ENCODE measurements around the gene SH3RF2.
"Not testable (repeated sequence)": the region's sequence is repeated elsewhere in the genome, so short reads cannot be mapped to it uniquely, and the experiment has no call there.

The SH3RF2 gene

GRCh38 chr5:145951071-145951470 is 14.7 kb downstream of the SH3RF2 start:
- no peak for DNase-seq

DNA sequence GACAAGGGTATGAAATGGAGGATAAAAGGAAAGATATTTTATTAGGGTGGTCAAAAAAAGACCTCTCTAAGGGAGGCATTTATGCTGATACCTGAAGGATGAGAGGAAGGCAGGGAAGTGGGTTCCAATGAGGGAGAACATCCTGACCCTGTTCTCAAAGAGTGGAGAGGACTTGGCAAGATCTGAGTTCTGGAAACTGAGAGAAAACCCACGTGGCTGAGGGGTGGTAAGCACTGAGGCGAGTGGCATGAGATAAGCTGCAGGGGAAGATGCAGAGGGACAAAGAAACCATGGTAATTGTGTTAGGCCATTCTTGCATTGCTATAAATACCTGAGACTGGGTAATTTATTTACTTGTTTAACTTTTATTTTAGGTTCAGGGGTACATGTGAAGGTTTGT is 16.8 kb downstream of the SH3RF2 start:
- no peak for DNase-seq

DNA sequence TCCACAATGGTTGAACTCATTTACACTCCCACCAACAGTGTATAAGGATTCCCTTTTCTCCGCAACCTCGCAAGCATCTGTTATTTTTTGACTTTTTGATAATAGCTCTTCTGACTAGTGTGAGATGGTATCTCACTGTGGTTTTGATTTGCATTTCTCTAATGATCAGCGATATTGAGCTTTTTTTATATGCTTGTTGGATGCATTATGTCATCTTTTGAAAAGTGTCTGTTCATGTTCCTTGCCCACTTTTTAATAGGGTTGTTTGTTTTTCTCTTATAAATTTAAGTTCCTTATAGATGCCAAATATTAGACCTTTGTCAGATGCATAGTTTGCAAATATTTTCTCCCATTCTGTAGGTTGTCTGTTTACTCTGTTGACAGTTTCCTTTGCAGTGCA is 17.8 kb downstream of the SH3RF2 start:
- not testable (repeated sequence) for DNase-seq

- no peak for DNase-seq
These were observed 21.0 kb downstream of the SH3RF2 start for GRCh38 chr5:145957388-145957787.

DNA sequence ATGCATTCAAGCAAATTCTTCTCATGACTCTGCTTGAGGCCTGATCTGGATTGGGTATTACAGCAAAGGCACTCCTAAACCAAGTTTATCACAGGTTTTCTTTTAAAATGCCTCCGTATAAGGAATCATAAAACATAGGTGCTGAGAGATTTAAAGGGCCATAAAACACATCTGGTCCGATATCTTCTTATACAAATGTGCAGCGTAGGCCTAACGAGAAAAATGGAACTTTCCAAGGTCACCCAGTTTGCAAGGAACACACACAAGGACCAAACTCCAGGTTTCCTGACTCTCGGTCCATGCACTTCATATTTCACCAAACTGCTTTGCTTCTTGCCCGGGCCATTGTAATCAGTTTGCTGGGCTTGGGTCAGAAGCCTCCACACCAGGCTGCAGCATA is 22.1 kb downstream of the SH3RF2 start:
- DNase-seq = no peak

GRCh38 chr5:145960166-145960565 is 23.8 kb downstream of the SH3RF2 start:
- DNase-seq = no peak

DNA sequence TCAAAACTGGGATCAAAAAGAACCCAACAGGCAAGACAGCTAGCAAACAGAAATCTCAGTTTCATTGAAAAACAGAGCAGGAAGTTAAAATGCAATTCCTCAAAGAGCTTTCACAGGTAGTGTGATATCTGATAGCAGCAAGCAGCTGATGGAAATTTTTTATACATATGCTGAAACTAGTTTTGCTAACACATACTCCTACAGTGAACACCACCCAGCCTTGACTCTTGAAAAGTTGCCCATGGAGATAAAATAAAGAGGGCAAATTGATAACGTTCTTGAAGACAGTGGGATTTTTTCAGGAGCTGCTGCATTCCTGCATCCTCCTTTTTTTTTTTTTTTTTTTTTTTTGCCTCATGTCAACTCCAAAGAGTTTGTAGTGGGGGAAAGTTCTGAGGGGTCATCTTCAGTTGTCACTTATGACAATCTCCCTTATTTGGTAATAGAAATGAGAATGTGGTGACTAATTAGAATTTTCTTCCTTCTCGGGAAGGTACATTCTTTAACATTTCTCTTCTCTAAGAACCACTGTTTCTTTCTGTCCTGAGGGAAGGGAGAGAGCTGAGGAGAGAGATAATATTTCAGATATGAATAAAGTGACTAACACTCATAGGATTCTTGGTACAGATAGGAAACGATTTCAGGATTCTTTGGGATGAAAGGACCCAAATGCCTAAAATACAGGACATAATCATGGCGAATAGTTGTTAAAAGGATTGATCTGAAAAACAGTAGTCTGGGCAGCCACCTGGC is 24.6 kb downstream of the SH3RF2 start:
- no peak for DNase-seq

GRCh38 chr5:145962001-145962400 is 25.6 kb downstream of the SH3RF2 start:
- no peak for DNase-seq

- not testable (repeated sequence) for DNase-seq
These were observed 27.6 kb downstream of the SH3RF2 start for GRCh38 chr5:145964008-145964407.

- DNase-seq = no peak
These were observed 29.4 kb downstream of the SH3RF2 start for GRCh38 chr5:145965804-145966203.

GRCh38 chr5:145967296-145967695 is 30.9 kb downstream of the SH3RF2 start:
- DNase-seq = no peak

DNA sequence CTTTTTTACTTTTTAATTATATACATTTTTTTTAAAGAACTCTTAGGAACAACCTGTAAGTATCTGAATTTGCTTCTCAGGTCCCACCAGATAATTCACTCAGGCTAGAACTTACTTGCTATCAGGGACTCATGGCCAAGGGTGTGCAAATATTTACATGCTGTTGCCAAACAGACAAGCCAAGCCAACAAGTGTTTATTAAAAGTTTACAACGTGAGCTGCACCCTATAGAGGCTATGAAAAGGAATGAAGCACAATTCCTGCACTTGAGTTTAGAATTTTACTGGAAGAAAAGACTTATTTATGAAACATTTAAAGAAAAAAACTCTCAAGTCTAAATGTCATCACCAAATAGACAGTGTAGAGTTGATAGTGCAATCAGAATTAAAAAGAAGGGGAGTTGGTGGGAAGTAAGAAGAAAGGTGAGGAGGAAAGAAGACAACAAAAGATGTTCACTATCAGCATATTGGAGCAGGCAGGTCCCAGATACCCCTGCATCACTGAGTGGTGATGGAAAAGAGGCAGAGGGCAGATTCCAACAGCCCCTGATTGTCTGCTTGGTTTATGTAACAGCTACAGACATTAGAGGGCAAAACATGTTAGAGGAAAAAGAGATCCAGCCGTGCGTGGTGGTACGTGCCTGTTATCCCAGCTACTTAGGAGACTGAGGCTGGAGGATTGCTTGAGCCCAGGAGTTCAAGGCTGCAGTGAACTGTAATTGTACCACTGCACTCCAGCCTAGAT is 32.8 kb downstream of the SH3RF2 start:
- DNase-seq = no peak

DNA sequence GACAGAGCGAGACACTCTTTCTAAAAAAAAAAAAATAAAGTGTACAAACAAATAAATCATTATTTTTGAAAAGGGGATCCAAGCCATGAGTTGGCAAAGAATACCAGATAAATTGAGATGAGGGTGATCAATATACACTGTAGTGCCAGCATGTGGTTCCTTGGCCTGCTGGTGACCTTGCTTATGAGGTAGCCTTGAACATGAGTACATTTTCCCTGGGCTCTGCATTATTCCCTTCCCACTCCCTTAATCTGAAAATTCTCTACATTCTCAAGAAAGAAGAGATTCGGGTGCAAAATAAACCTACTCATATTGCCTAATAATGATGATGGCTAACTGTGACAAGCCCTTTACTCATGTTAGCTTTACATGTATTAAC is 33.3 kb downstream of the SH3RF2 start:
- no peak for DNase-seq

GRCh38 chr5:145971108-145971507 is 34.7 kb downstream of the SH3RF2 start:
- DNase-seq = no peak

- no peak for DNase-seq
These were observed 35.3 kb downstream of the SH3RF2 start for GRCh38 chr5:145971701-145972100.

GRCh38 chr5:145975001-145975360 is 38.6 kb downstream of the SH3RF2 start:
- no peak for DNase-seq

DNA sequence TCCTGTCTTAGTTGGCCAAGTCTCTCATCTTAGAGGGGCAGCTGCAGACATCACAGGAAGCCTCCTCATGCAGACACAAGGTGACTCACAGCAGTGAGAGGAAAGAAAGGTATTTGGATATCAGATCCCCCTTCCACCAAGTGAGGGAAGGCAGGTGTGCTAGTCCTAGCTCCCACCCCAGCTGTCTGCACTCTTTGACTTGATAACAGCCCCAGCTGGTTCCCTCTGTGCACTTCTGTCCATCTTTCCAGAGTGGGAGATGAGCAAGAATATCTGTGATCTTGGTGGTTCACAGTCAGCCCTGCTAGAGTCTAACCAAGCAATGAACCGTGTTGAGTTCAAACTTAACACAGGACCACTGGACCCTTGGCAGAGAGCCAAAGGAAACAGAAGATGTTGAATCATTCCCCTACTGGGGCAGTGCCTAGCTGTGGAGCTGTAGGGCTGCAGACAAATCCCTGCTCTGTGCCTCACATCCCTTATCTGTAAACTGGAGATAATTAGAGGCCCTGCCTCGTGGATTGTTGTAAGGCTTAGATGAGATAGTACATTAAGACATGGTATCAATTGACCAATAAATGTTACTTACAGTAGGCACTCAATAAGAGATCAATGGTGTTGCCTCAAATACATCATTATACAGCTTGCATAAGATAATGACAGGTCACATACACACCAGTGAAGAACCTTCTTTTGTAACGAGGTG is 39.1 kb downstream of the SH3RF2 start:
- no peak for DNase-seq

- DNase-seq = no peak
These were observed 40.2 kb downstream of the SH3RF2 start for GRCh38 chr5:145976431-145977155.

DNA sequence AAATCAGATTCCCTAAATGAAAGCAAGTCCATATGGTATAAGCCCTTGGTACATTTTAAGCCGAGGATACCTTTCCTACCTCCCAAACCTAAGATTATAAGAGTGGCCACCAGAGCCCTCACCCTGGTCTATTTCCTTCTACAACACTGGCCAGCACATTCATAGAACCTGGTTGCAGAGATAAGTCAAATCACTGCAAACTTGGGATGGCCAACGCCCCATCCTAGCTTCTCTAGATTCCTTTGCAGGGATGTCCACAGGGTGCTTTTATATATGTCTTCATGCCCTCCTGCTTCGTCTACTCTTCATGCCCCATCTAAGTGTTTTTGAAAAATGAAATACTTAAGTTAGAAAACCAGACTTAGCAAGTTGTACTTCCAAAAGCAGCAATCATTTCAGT is 41.8 kb downstream of the SH3RF2 start:
- DNase-seq = no peak

- DNase-seq = no peak
These were observed 42.3 kb downstream of the SH3RF2 start for GRCh38 chr5:145978708-145979107.

DNA sequence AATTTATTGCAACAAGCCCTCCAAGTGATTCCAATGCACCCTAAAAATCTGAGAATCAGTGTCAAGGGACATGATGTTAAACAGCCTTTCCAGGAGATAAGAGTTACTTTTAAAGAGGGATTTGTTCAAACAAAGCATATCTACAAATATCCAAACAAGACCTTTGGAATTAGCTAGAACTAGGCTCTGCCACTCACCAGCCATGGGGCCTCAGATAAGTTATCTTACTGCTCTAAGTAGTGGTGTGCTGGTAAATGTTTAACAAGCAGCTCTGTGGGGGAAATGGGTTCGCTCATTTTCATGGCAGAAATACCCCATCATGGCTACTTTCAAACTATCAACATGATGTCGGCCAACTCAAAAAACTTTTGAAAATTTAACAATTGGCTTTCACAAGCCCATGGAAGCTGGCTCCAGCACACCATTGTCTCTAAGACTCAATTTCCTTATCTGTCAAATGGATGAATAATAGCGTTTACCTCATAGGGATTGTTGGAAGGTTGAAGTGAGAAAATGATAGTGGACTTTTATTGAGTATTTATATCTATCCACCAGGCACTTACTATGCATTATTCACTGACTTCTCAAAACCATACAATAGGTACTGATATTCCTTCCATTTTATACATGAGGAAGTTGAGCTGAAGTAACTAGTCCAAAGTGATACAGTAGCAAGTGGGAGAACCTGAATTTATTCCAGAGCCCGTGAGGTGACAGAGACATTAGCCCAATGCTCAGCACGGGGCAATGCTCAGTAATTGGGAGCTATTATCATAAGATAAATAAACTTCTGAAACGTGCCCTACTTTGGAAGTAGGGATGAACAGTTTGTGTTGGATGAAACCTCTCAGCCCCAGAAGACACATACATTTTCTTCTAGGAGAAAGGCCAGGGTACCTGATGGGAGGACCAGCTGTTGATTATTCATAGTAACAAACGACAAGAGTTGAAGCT is 43.2 kb downstream of the SH3RF2 start:
- no peak for DNase-seq

- DNase-seq = no peak
These were observed 43.9 kb downstream of the SH3RF2 start for GRCh38 chr5:145980259-145980658.
